Pancreas (tissue), 10 donors: ENCODE results near the gene TMPRSS6. TPM values are rescaled to one million over a fixed set of nuclear protein-coding genes. Genes with fewer than 3 reads are reported as not detected.

Experiments used
- ATAC-seq, 4 donors: fragments of 200-7000 bp; cut with Tn5 transposase; one replicate each; pipeline versions ENCODE4 v1.8.0 to v1.9.1; 2020; ENCODE audit warnings: mild to moderate bottlenecking in 4 of 4, moderate library complexity in 4 of 4
- DNase-seq, 6 donors: peaks; one replicate each; pipeline ENCODE4 v3.0.0-alpha.2; 2020
- FAIRE-seq: peaks from 2 replicates; lab custom pipeline; 2012; peaks lifted over from hg19 to GRCh38; lab: Jason Lieb, UNC
- H3K27ac ChIP-seq, 4 donors: fragments of 200-600 bp; sonication (generic); 1 replicate in 3 of 4; 2 replicates in 1 of 4; pipeline versions ENCODE4 v1.5.0 to v1.8.0; 2020
- H3K27me3 ChIP-seq, 4 donors: fragments of 200-600 bp; one replicate each; pipeline ENCODE4 v1.8.0; 2021
- H3K36me3 ChIP-seq, 3 donors: fragments of 200-600 bp; sonication (generic) in 1 of 3; one replicate each; pipeline versions ENCODE4 v1.5.0 to v1.8.0; 2020 to 2021
- H3K4me1 ChIP-seq, 3 donors: fragments of 200-600 bp; one replicate each; pipeline ENCODE4 v1.8.0; 2021
- H3K4me3 ChIP-seq, 4 donors: fragments of 200-600 bp; sonication (generic) in 2 of 4; one replicate each; pipeline versions ENCODE4 v1.5.0 to v1.8.0; 2020 to 2021
- H3K9me3 ChIP-seq, 4 donors: fragments of 200-600 bp; one replicate each; pipeline ENCODE4 v1.8.0; 2021
- CTCF ChIP-seq, 4 donors: fragments of 200-600 bp; sonication (generic) in 3 of 4; IDR thresholded peaks; one replicate each; pipeline versions ENCODE4 v1.5.0 to v1.8.0; 2021; ENCODE audit warnings: antibody characterized with exemption in 4 of 4
- WGBS, 2 donors: extraction: QIAGEN DNeasy Blood & Tissue Kit; methylation state at CpG; one replicate each; pipeline ENCODE4 v1.1.7; 2013; 5-methylcytosine and 5-hydroxymethylcytosine counted together
- intact Hi-C, 3 donors: fragments of 100-400 bp; cut with DNase I; formaldehyde crosslinking; loops; one replicate each; pipeline versions ENCODE4 v1.11.1 to v1.14.2; 2022
- polyA plus RNA-seq, 2 donors: library from polyadenylated mRNA; stranded (reverse); fragments of 200-250 nt; gene quantifications; one replicate each; pipeline ENCODE4 v1.2.3, GENCODE V29; 2013
- total RNA-seq, 6 donors: library from RNA; stranded (reverse); fragmentation: NEBNext Ultra II Directional in 4 of 6; extraction: Animal tissue kit (Norgen Biotek cat#: 25700) in 4 of 6; gene quantifications; one replicate each; pipeline versions ENCODE4 v1.2.1 to v1.2.4, GENCODE V29; 2021 to 2023
- donor health status: healthy with polysubstance abuse.
- donor health status: DM: no; HTN: no; CAD: no; lungs with moderate emphysema.
- donor health status: DM: no; HTN: no; CAD: no.
- donor health status: control.
- donor health status: control.
- donor health status: Bipolar disorder and iron deficiency.
- donor health status: DM: yes; HTN: yes; CAD: no.
- donor health status: DM: no; HTN: no; CAD: no.
- donor health status: DM: no; HTN: no; CAD: no.
- donor health status: DM: yes; HTN: yes; CAD: no.

Gene TMPRSS6
- total and polyA plus RNA-seq, 8 donors: 0.13 to 3.1 (median 0.33) TPM

GRCh38 chr22:37098976-37099591, 10.4 kb downstream of the TMPRSS6 start:
- peaks cover 0 to 3% (median 0%) of the 10 kb centered on the region in 4 donors for H3K27me3 ChIP-seq
- 76 to 77% methylated on average over 10 of the region's 10 CpGs for WGBS, 2 donors
- no peaks in the 10 kb centered on the region for H3K36me3 ChIP-seq
- no peak overlapping the region for H3K27ac ChIP-seq
- no peaks in the 10 kb centered on the region for H3K9me3 ChIP-seq
- ATAC-seq: no peak
- FAIRE-seq: no peak
- no peaks in the 10 kb centered on the region for H3K4me1 ChIP-seq
- intact Hi-C loops: no loop called here
- no peak for TF ChIP-seq CTCF (IDR thresholded peaks at IDR 0.05)
- H3K4me3 ChIP-seq: no peak overlapping the region
- no peak for DNase-seq

- ATAC-seq: no peak
- H3K27me3 ChIP-seq: peaks cover 0 to 3% (median 0%) of the 10 kb centered on the region in 4 donors
- no peak for FAIRE-seq
- no peaks in the 10 kb centered on the region for H3K4me1 ChIP-seq
- TF ChIP-seq CTCF (IDR thresholded peaks at IDR 0.05): no peak
- no peaks in the 10 kb centered on the region for H3K9me3 ChIP-seq
- no peaks in the 10 kb centered on the region for H3K36me3 ChIP-seq
- no peak overlapping the region for H3K4me3 ChIP-seq
- intact Hi-C loops: no loop called here
- no peak overlapping the region for H3K27ac ChIP-seq
- DNase-seq: no peak
- 59 to 77% methylated on average over 10 to 13 of the region's 13 CpGs for WGBS, 2 donors
These were observed 12.2 kb downstream of the TMPRSS6 start for GRCh38 chr22:37097346-37097745.

- WGBS, 2 donors: 71 to 85% methylated on average over 11 of the region's 11 CpGs
- no peaks in the 10 kb centered on the region for H3K36me3 ChIP-seq
- DNase-seq (no peak), FAIRE-seq (no peak), ATAC-seq (no peak)
- H3K27ac ChIP-seq: no peak overlapping the region
- H3K27me3 ChIP-seq: peaks cover 0 to 3% (median 0%) of the 10 kb centered on the region in 4 donors
- H3K4me3 ChIP-seq: no peak overlapping the region
- no peaks in the 10 kb centered on the region for H3K9me3 ChIP-seq
- H3K4me1 ChIP-seq: no peaks in the 10 kb centered on the region
- no peak for TF ChIP-seq CTCF (IDR thresholded peaks at IDR 0.05)
- intact Hi-C loops: no loop called here
These were observed 14.4 kb downstream of the TMPRSS6 start for GRCh38 chr22:37095113-37095512.

GRCh38 chr22:37094239-37094638, 15.3 kb downstream of the TMPRSS6 start:
- no peak for FAIRE-seq
- 20 to 23% methylated on average over 1 of the region's 1 CpG for WGBS, 2 donors

More at GRCh38 chr22:37094239-37094638, 15.3 kb downstream of the TMPRSS6 start:
- intact Hi-C loops: no loop called here
- Histone ChIP-seq H3K27ac (no peak overlapping the region), H3K36me3 (no peaks in the 10 kb centered on the region), H3K4me1 (no peaks in the 10 kb centered on the region), H3K27me3 (peaks cover 0 to 3% (median 0%) of the 10 kb centered on the region in 4 donors), H3K9me3 (no peaks in the 10 kb centered on the region), H3K4me3 (no peak overlapping the region)
- TF ChIP-seq CTCF (IDR thresholded peaks at IDR 0.05): no peak
- DNase-seq (no peak), ATAC-seq (no peak)
